Duodenal mucosa (tissue), 2 donors: ENCODE data around the gene GLUD1.
A peak's percentile ranks its signal among the peaks of the same experiment; 100 is the strongest.
"Not testable (repeated sequence)": the region's sequence is repeated elsewhere in the genome, so short reads cannot be mapped to it uniquely, and the experiment has no call there.

Experiments used
- H3K27ac ChIP-seq: one replicate; pipeline ENCODE4 v1.7.0; 2013; ENCODE audit warnings: low read depth, low read length
- H3K27me3 ChIP-seq, 2 donors: one replicate each; pipeline ENCODE4 v1.7.0; 2013; ENCODE audit warnings: low read length in 2 of 2, control low read depth in 1 of 2; ENCODE audit not compliant: insufficient read depth in 2 of 2, control insufficient read depth in 1 of 2
- H3K36me3 ChIP-seq, 2 donors: one replicate each; pipeline ENCODE4 v1.7.0; 2013; ENCODE audit warnings: low read length in 2 of 2, control low read depth in 1 of 2; ENCODE audit not compliant: insufficient read depth in 2 of 2, control insufficient read depth in 1 of 2
- H3K4me1 ChIP-seq, 2 donors: one replicate each; pipeline ENCODE4 v1.7.0; 2013; ENCODE audit warnings: low read length in 2 of 2, control low read depth in 1 of 2; ENCODE audit not compliant: insufficient read depth in 2 of 2, control insufficient read depth in 1 of 2
- H3K4me3 ChIP-seq, 2 donors: one replicate each; pipeline ENCODE4 v1.7.0; 2013; ENCODE audit warnings: low read length in 2 of 2, low read depth in 1 of 2
- H3K9ac ChIP-seq, 2 donors: one replicate each; pipeline ENCODE4 v1.7.0; 2013; ENCODE audit warnings: low read length in 2 of 2, low read depth in 1 of 2
- H3K9me3 ChIP-seq, 2 donors: one replicate each; pipeline ENCODE4 v1.7.0; 2013; ENCODE audit warnings: low read length in 2 of 2, control low read depth in 1 of 2; ENCODE audit not compliant: control insufficient read depth in 1 of 2

Gene GLUD1

GRCh38 chr10:87119029-87119428 lies 24.4 kb upstream of the GLUD1 start:
- H3K9me3 ChIP-seq, H3K27me3 ChIP-seq, H3K27ac ChIP-seq, H3K36me3 ChIP-seq, H3K4me3 ChIP-seq, H3K9ac ChIP-seq, H3K4me1 ChIP-seq: not testable (repeated sequence)

- not testable (repeated sequence) for H3K4me1 ChIP-seq, H3K9ac ChIP-seq, H3K27ac ChIP-seq, H3K36me3 ChIP-seq, H3K27me3 ChIP-seq, H3K4me3 ChIP-seq, H3K9me3 ChIP-seq
Observed at GRCh38 chr10:87118122-87118521, 23.5 kb upstream of the GLUD1 start.

- H3K9ac ChIP-seq, result no peak overlapping the region
- peaks cover 15 to 35% of the 10 kb centered on the region in 2 donors for H3K36me3 ChIP-seq
- no peak overlapping the region for H3K27ac ChIP-seq
- no peak overlapping the region for H3K4me3 ChIP-seq
- no peaks in the 10 kb centered on the region for H3K9me3 ChIP-seq
- H3K27me3 ChIP-seq, result no peaks in the 10 kb centered on the region
- H3K4me1 ChIP-seq, result no peaks in the 10 kb centered on the region
Observed at GRCh38 chr10:87105446-87106124, 10.9 kb upstream of the GLUD1 start.

- H3K4me1 ChIP-seq, H3K27me3 ChIP-seq, H3K9me3 ChIP-seq, H3K9ac ChIP-seq, H3K27ac ChIP-seq, H3K4me3 ChIP-seq: not testable (repeated sequence)
- peaks cover 15 to 35% of the 10 kb centered on the region in 2 donors for H3K36me3 ChIP-seq
Observed at GRCh38 chr10:87104727-87105126, 10.1 kb upstream of the GLUD1 start.

- no peaks in the 10 kb centered on the region for H3K27me3 ChIP-seq
- peaks cover 12 to 30% of the 10 kb centered on the region in 2 donors for H3K36me3 ChIP-seq
- no peak overlapping the region for H3K27ac ChIP-seq
- no peaks in the 10 kb centered on the region for H3K9me3 ChIP-seq
- H3K9ac ChIP-seq, result no peak overlapping the region
- H3K4me1 ChIP-seq, result no peaks in the 10 kb centered on the region
- no peak overlapping the region for H3K4me3 ChIP-seq
Observed at GRCh38 chr10:87101996-87102395, 7.4 kb upstream of the GLUD1 start.

GRCh38 chr10:87095236-87095945 lies 748 bp upstream of the GLUD1 start:
- peak overlapping the region; percentile 79 to 97 for H3K4me3 ChIP-seq
- H3K9me3 ChIP-seq, result no peaks in the 10 kb centered on the region
- peaks cover 0 to 5% of the 10 kb centered on the region in 2 donors for H3K36me3 ChIP-seq
- H3K9ac ChIP-seq, result peak overlapping the region; percentile 79 to 92
- peak overlapping the region; percentile 91 for H3K27ac ChIP-seq
- H3K4me1 ChIP-seq, result peaks cover 20 to 35% of the 10 kb centered on the region in 2 donors
- no peaks in the 10 kb centered on the region for H3K27me3 ChIP-seq

- Histone ChIP-seq H3K4me1 (peaks cover 31 to 36% of the 10 kb centered on the region in 2 donors), H3K27ac (peak overlapping the region; percentile 93), H3K9ac (peak overlapping the region; percentile 73 to 78), H3K4me3 (peak overlapping the region; percentile 83 to 90), H3K36me3 (peaks cover 0 to 2% of the 10 kb centered on the region in 2 donors), H3K9me3 (no peaks in the 10 kb centered on the region), H3K27me3 (no peaks in the 10 kb centered on the region)
Observed at GRCh38 chr10:87093632-87094372, 841 bp downstream of the GLUD1 start.

- Histone ChIP-seq H3K9ac (peak overlapping the region; percentile 59 to 78), H3K9me3 (no peaks in the 10 kb centered on the region), H3K27ac (peak overlapping the region; percentile 93), H3K27me3 (no peaks in the 10 kb centered on the region), H3K36me3 (no peaks in the 10 kb centered on the region), H3K4me1 (peaks cover 31 to 36% of the 10 kb centered on the region in 2 donors), H3K4me3 (peak overlapping the region; percentile 83 to 90)
Observed at GRCh38 chr10:87092861-87093631, 1.6 kb downstream of the GLUD1 start.

GRCh38 chr10:87092376-87092860 lies 2.2 kb downstream of the GLUD1 start:
- Histone ChIP-seq H3K27me3 (no peaks in the 10 kb centered on the region), H3K9me3 (no peaks in the 10 kb centered on the region), H3K27ac (peak overlapping the region; percentile 93), H3K4me1 (peaks cover 31 to 36% of the 10 kb centered on the region in 2 donors), H3K36me3 (no peaks in the 10 kb centered on the region), H3K9ac (peak overlapping the region; percentile 59 to 78), H3K4me3 (peak overlapping the region; percentile 83 to 90)
